NCI-H2196 treated with DMSO at 0.1 percent for 48 hours (cell line): ENCODE data around the gene C1S.
"Not testable (repeated sequence)": the region's sequence is repeated elsewhere in the genome, so short reads cannot be mapped to it uniquely, and the experiment has no call there.

ENCODE experiments used
- DNase-seq: peaks from one replicate; lab custom pipeline; 2025; ENCODE audit not compliant: unreplicated experiment; lab: John Stamatoyannopoulos, UW

The C1S gene

DNA sequence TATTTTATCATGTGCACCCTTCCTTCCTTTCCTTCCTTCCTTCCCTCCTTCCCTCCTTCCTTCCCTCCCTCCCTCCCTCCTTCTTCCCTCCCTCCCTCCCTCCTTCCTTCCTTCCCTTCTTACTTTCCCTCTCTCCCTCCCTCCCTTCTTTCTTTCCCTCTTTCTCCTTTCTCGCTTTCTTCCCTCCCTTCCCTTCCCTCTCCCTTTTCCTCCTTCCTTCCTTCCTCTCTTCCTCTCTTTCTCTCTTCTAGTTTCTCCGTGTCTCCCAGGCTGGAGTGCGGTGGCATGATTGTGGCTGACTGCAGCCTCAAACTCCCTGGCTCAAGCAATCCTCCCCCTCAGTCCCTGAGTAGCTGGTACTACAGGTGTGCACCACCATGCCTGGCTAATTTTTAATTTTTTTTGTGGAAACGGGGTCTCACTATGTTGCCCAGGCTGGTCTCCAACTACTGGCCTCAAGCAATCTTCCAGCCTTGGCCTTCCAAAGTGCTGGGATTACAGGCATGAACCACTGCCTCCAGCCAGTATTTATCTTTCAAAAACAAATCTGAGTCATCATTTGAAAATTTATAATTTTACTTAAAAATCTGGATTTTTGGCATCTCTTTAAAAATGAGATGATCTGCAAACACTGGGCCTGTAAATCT lies 40.7 kb downstream of the C1S start:
- no peak for DNase-seq

DNA sequence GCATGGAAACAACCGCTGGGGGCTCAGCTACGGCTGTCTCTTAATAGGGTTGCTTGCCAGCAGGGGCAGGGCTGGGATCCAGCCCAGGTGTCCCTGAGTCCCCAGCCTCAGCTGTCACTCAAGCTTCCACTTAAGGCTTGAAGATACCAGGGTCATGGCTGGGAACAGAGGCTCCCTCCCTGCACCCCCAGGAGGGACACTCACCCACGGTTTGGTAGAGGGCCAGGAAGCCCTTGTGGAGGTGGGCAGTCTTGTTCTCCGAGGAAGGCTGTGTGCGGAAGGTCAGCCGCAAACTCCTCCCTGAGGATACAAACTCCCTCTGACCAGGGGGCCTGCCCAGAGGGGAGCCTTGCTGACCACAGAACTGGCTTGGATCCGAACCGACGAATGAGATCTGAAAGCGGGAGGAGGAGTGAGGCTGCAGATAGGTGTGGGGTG lies 41.2 kb downstream of the C1S start:
- no peak for DNase-seq

DNA sequence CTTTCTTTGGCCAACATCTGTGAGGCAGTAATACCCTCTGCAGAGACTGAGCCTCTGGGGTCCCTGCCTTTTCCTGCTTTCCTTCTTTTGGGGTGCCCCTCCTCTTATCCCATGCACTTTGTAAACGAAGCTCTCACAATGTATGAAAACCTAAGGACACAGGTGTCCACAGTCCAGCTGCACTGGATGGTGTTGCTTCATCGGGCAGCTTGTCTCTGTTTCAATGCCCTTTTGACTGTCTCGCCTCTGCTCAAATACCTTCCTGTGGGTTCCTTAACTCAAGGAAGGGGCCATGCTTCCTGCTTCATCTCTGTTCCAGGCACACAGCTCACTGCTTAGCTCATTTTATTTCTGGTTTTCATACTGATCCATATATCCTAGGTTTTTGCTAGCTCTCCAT lies 42.1 kb downstream of the C1S start:
- DNase-seq: no peak

DNA sequence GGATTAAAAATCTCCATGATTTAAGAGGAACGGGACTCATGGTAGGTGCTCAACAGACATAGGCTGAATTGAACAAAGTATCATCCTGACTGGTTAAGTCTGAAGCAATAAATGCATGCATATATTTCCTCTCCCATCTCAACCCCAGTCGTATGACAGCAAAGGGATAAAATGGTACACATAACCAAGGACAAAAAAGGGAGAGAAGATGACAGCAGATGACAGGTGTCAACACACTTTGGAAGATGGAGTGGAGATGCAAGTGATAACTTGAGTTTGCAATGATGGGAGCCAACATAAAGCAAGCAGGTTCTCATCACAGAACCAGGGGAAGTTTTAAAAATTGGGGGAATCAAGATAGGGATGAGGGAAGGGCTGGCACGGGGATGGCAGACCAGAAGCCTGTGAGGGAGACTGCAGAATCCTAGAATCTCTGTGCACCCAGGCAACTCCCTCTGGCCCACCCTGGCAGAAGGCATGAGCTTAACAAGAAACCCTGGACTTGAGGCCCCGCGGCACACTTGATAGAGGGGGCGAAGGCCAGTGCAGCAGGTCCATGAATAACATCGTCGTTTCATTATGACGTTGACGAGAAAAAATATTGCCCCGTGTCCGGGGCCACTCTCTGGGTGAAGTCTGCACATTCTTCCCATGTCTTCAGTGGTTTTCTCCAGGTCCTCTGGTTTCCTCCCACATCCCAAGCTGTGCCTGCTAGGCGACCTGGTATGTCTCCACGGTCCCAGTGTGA lies 43.5 kb downstream of the C1S start:
- no peak for DNase-seq

DNA sequence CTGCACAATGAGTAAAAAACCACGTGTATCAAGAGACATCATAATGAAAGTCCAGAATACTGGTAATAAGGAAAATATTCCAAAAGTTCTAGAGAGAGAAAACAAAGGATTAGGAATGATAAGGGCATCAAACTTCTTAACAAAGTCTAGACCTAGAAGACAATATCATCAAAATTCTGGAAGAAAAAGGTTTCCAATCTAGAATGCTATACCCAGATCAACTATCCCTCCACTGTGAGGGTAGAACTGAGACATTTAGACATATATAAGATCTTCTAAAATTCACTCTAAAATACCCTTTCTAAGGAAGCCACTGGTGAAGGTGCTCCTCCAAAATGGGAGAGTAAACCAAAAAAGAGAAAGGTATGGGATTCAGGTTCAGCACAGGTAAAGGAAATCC lies 45.6 kb downstream of the C1S start:
- no peak for DNase-seq

DNA sequence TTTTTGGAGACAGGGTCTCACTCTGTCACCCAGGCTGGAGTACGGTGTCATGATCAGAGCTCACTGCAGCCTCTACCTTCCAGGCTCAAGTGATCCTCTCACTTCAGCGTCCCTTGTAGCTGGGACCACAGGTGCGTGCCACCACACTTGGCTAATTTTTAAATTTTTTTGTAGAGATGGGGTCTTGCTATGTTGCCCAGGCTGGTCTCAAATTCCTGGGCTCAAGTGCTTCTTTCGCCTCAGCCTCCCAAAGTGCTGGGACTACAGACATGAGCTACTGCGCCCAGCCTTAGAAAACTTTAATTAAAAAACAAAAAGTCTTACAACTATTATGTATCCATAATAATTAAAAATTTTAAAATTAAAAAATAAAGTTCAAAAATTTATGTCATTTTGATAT lies 46.7 kb downstream of the C1S start:
- DNase-seq: not testable (repeated sequence)

DNA sequence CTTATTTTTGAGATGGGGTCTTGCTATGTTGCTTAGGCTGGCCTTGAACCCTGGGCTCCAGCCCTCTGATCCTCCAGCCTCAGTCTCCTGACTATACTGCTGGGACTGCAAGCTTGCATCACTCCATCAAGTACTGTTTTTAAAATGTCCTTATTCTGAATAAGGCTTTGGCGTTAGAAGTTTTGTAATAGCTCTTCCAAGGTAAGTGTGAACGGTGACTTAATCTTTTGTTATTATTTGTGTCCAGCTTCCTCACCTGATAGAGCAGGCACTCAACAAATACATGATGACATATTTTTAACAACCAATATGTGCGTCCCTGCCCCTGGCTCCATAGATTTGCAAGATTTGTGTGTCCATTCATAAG lies 47.1 kb downstream of the C1S start:
- DNase-seq: no peak

DNA sequence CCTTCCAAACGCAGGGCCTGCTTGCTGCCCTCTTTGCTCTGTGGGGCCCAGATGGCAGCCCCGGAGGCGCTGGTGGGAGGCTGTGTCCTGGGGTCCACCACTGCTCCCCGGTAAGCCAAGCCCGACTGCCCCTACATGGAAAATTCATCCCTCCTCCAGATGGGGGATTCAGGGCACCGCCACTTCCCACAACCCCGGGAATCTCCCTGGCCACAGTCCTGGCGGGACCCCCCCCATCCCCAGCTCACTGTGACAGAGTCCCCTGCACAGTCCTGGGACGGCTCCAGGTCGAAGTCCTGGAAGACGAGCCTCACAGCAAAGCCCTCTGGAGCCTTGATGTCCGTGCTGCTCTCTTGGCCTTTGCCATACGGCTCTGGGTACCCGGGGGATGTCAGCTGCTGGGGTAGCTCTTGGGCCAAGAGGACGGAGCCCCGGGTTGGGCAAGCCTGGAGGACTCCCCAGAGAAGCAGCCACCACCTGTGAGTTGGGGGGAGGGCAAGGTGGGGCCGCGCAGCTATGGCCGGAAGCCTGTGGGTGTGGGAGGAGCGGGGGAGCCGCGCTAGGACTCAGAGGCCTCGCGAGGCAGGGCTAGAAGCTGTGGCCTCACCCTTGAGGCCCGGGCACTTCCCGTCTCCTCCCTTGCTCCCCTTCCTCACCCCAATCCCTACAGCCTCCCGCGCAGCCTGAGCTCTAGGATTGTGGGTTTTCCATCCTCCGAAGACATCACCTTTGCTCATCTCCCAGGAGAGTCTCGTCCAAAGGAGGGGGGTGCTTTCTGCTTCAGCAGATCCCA lies 47.7 kb downstream of the C1S start:
- no peak for DNase-seq

DNA sequence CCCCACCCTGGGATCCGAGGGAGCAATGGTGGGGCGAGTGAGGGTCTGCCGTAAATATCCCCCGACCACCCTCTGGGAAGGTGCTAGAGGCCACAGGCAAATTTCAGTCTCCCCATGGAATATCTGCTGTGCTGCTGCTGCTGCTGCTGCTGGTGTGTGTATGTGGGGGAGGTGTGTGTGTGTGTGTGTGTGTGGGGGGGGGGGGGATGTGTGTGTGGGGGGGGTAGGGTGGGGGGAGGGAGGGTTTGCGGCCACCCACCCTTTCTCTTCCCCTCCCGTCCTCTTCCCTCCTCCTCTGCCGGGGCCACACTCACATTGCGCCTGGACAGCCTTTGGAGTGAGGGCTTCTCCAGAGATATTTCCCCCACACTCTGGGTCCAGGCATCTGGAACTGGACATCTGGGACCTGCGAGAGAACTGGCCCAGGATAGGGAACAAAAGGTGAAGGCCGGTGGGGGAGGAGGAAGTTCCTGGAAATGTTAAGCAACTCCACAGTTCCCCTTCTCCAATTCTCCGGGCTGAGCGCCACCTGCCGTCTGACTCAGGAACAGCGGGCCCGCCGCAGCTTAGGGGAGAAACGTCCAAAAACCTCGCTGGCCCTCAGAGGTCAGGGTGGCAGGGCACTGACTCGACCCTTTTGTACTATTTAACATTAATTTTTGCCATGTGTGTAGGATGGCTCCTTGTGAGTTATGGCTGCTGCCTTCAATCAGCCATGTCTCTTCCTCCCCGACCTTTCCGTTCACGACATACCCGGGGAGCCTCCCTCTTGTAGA lies 48.5 kb downstream of the C1S start, which contains the start of gene C1RL:
Gene C1RL (minus strand): TSS at position 419 of the 776 bp plus-strand sequence. CDS start 34 bp downstream, at position 385.
- peak; percentile 28 for DNase-seq

DNA sequence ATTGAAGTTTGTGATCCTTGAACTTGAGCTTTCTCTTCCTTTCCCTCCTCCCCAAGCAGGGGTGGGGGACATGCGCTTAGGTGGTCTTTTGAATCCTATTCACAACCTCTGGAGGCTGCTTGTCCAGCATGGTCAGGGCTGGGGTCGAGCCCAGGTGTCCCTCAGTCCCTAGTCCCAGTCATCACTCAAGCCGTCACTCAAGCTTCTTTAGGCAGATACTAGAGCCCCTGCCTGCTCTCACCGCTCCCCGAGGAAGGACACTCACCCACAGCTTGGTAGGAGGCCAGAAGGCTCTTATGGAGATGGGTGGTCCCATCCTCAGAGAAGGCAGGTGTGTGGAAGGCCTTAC lies 49.0 kb downstream of the C1S start:
- no peak for DNase-seq

DNA sequence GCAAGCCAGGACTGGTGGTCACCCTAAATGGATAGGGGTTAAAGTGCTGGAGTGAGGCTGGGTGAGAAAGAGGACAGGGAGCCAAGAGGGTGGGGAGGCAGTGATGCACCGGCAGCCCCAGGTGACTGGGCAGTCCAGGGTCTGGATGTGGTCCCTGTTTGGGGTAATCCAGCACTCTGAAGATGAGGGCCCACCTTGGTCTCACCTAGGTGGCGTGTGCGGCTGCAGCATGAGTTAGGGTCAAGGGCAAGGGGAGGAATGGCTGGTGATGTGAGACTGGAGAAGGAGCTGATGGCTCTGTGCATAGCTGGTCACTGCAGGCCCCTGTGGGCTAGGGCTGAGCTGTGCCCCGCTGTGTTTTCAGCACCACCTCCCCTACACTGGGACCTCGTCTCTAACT lies 50.1 kb downstream of the C1S start:
- DNase-seq: no peak

DNA sequence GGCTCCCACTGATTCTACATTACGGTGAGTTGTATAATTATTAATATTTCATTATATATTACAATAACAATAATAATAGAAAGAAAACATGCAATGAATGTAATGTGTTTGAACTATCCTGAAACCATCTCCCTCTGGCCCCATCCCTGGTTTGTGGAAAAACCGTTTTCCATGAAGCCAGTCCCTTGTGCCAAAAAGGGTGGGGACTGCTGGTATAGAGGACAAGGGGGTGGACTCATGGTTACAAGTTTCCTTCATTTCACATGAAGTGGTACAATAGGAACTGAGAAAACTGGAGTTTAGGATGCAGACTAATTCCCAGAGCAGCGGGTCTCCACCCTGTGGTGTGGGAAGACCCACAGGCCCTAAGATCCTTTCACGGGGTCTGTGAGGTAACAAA lies 51.5 kb downstream of the C1S start:
- no peak for DNase-seq

DNA sequence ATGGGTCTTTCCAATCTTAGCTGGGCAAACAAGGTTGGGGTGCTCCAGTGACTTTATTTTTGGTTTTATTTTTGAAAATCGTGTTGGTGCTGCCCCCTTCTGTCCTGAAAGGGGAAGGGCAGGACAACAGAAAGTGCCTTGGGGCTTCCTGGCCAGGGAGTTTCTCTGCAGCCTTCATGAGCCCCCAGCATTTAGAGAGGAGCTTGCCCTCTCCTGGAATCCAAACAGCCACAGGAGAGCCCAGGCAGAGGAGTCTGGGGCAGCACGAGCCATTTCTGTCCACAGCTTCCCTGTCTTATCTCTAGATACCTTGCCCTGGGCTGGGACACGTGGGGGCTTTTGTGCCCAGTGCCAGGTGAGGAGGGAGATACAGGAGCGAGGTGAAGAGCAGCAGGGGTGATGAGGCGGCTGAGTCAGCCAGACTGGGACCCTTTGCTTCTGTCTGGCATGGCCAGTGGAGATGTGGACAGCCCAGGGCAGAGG lies 52.9 kb downstream of the C1S start:
- DNase-seq: no peak

DNA sequence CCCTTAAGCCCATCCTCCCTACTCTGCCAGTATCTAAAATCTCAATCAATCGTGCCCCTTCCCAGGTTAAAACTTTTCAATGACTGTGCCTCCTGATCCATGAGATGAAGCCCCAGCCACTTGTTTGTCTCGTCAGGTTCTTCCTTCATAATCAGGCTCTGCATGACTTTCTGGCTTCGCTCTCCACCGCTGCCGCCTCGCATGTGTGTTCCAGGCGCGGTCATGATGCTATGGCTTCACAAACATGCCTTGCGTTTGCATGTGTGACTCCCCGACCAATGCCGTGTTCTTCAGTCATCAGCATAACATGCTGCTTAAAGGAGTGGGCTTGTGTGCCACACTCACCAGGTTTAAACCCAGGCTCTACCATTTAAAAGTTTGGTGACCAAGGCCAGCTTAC lies 53.5 kb downstream of the C1S start:
- DNase-seq: no peak

DNA sequence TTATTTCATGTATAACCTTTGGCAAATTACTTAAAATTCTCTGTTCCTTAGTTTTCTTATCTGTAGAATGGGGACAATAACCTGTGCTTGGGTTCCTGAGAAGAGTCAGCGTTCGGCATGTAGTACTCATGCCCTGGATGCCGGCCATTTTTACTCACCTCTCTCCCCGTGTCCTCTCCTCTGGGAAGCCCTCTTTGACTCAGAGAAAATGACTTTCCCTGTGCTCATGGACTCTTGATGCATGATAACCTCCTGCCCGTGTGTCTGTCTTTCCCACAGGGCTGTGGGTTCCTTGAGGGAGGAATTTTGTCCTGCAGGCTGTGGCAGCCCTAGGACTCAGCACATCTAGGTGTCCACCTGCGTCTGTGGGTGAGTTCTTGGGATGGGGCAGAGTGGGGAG lies 54.3 kb downstream of the C1S start:
- no peak for DNase-seq

DNA sequence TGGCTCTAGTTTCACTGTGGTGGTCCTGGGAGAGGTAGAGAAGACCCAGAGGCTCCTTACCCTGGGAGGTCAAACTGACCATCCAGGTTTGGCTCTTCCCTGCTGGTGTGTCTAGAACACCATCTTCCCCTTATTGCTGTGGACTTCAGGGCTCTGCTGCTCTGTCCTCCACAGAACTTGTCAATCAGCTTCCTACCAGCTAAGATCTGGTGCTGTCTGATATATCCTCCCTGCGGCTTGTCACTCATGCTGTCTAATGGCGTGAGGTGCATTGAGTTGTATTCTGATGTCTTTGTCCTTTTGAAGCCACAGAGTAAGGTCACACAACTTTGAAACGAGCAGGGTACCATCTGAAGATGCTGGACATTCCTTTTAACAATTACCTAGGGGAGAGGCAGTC lies 55.7 kb downstream of the C1S start:
- no peak for DNase-seq

DNA sequence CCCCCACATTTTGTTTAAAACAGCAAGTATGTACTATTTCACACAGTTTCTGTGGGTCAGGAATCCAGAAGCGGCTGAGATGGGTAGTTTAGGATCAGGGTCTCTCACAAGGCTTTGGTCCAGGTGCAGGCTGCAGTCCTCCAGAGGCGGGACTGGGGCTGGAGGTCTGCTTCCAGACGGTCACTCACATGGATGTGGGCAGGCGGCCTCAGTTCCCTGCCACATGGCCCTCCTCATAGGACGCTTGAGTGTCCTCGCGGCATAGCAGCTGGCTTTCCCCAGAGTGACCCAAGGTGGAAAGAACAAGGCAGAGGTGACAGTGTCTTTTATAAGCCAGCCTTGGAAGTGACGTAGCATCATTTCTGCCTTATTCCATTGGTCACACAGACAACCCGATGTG lies 56.4 kb downstream of the C1S start:
- DNase-seq: no peak

DNA sequence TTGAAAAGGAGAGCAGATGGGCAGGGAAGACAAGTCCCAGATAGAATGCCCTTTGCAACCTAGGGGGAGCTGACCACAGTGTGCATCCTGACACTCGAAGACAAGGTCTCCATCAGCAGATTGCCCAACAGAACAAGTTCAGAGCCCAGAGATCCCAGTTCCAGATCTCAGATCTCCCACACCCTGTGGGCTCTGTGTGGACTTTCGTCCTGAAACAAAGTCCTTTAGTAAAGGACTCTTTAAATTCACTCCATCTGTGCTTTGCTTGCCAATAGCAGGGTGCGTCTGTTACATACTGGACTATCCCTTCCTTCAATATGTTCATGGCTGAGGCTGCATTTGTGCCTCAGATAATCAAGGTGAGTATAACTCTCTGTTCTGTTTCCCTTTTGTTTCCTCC lies 57.2 kb downstream of the C1S start:
- DNase-seq: no peak

DNA sequence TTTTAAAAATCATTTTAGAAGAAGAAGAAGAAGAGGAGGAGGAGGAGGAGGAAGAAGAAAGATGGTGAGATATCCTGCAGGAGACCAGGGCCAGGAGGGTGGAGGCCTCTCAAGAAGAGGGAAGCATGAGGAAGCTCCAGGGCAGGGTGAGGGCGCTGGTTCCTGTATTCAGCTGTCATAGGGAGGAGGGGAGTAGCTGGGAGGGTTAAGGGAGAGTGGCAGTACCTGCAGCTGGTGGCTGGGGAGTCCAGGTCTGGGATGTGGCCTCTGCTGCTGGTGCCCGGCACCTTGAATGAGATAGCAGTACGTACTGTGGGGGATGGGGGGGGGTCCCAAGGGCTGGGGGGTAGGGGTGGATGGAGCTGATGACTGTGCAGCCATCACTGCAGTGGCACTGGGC lies 58.4 kb downstream of the C1S start:
- no peak for DNase-seq

DNA sequence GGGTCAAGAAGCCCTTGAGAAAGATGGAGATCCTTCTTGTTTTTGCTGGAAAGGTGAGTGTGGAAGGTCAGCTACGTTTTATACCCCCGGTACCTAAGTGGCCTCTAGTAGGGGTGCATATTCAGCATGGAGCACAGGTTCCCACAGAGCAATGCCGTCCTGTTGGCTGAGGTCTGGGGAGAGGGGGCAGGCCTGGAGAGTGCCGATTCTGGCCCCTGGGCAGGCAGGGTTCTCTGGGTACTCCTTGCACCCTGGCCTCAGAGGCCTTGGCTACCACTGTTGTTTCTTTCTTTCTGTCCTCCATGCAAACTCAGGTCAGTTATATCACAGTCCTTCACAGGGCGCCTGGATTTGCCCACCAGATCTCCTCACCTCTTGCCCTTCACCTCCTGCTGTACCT lies 59.6 kb downstream of the C1S start:
- DNase-seq: no peak
